IMR-90 (cell line): Measurements from ENCODE around the gene WRAP73. TPM values are rescaled to one million over a fixed set of nuclear protein-coding genes. Genes with fewer than 3 reads are reported as not detected.

Experiments
- ATAC-seq: fragments of 200-7000 bp; cut with Tn5 transposase; 2 replicates; pipeline ENCODE4 v1.9.1; 2020; ENCODE audit warnings: low read depth, mild to moderate bottlenecking, moderate library complexity
- BruUV-seq: library from RNA; stranded (reverse); fragments of 400-500 nt; replicated peaks from 2 replicates; lab custom pipeline; 2021; lab: Mats Ljungman, UMichigan
- CTCF ChIA-PET: fragments of 300-600 bp; formaldehyde crosslinking; extraction: SDS; loops from one replicate; lab custom pipeline; 2021; ENCODE audit warnings: antibody characterized with exemption; lab: Yijun Ruan, JAX
- POLR2A ChIA-PET: fragments of 300-600 bp; sonication (Branson Sonifier 250); formaldehyde crosslinking; loops from one replicate; lab custom pipeline; 2022; ENCODE audit warnings: antibody characterized with exemption; ENCODE audit not compliant: unreplicated experiment; lab: Charles Lee
- DNase-seq: peaks from one replicate; pipeline ENCODE4 v3.0.0; 2013
- H2AFZ ChIP-seq: replicated peaks from 2 replicates; pipeline ENCODE3; 2013; ENCODE audit warnings: low read length, mild to moderate bottlenecking; ENCODE audit not compliant: poor library complexity
- H2AK5ac ChIP-seq: 2 replicates; pipeline ENCODE4 v1.6.1; 2013; ENCODE audit warnings: low read depth, low read length, inconsistent platforms
- H2AK9ac ChIP-seq: replicated peaks from 2 replicates; pipeline ENCODE3; 2013; ENCODE audit warnings: mild to moderate bottlenecking, low read depth, low read length, moderate library complexity; ENCODE audit not compliant: poor library complexity
- H2BK120ac ChIP-seq: 2 replicates; pipeline ENCODE4 v1.6.1; 2013; ENCODE audit warnings: low read depth, low read length, inconsistent platforms
- H2BK15ac ChIP-seq: 3 replicates; pipeline ENCODE4 v1.6.1; 2013; ENCODE audit warnings: low read depth, low read length, inconsistent platforms
- H2BK20ac ChIP-seq: 2 replicates; pipeline ENCODE4 v1.6.1; 2013; ENCODE audit warnings: low read depth, mild to moderate bottlenecking, inconsistent platforms, low read length, moderate library complexity
- H2BK5ac ChIP-seq: 2 replicates; pipeline ENCODE4 v1.6.1; 2013; ENCODE audit warnings: mild to moderate bottlenecking, low read depth, low read length, inconsistent platforms; ENCODE audit not compliant: poor library complexity, severe bottlenecking
- H3K14ac ChIP-seq: replicated peaks from 2 replicates; pipeline ENCODE4 v1.6.1; 2013; ENCODE audit warnings: low read depth, low read length, inconsistent platforms
- H3K18ac ChIP-seq: 2 replicates; pipeline ENCODE4 v1.6.1; 2013; ENCODE audit warnings: low read depth, low read length, control low read depth
- H3K23ac ChIP-seq: 2 replicates; pipeline ENCODE4 v1.6.1; 2013; ENCODE audit warnings: low read depth, low read length, inconsistent platforms
- H3K27ac ChIP-seq: 2 replicates; pipeline ENCODE4 v1.5.1; 2013; ENCODE audit warnings: mild to moderate bottlenecking, control low read depth, low read length; ENCODE audit not compliant: insufficient read depth
- H3K27me3 ChIP-seq: 2 replicates; pipeline ENCODE4 v1.6.1; 2013; ENCODE audit warnings: low read length; ENCODE audit not compliant: control insufficient read depth, insufficient read depth
- H3K36me3 ChIP-seq: 2 replicates; pipeline ENCODE4 v1.6.1; 2013; ENCODE audit warnings: low read length, mixed read lengths; ENCODE audit not compliant: control insufficient read depth, insufficient read depth
- H3K4ac ChIP-seq: 2 replicates; pipeline ENCODE4 v1.6.1; 2013; ENCODE audit warnings: low read depth, low read length, inconsistent platforms
- H3K4me1 ChIP-seq: 2 replicates; pipeline ENCODE4 v1.6.1; 2013; ENCODE audit warnings: low read length, mixed read lengths; ENCODE audit not compliant: control insufficient read depth, insufficient read depth
- H3K4me2 ChIP-seq: 2 replicates; pipeline ENCODE4 v1.6.1; 2013; ENCODE audit warnings: low read depth, mild to moderate bottlenecking, control low read depth, low read length, moderate library complexity
- H3K4me3 ChIP-seq: 2 replicates; pipeline ENCODE4 v1.5.1; 2013; ENCODE audit warnings: low read depth, mild to moderate bottlenecking, control low read depth, low read length, moderate library complexity; ENCODE audit not compliant: insufficient read depth
- H3K56ac ChIP-seq: 2 replicates; pipeline ENCODE4 v1.6.1; 2013; ENCODE audit warnings: low read length, inconsistent platforms; ENCODE audit not compliant: insufficient read depth; ENCODE audit errors: extremely low read depth
- H3K79me1 ChIP-seq, 2 experiments: 2 replicates each; pipeline ENCODE4 v1.6.1; 2013; ENCODE audit warnings: low read length in 2 of 2, inconsistent platforms in 1 of 2, low read depth in 1 of 2
- H3K9ac ChIP-seq: 2 replicates; pipeline ENCODE4 v1.6.1; 2013; ENCODE audit warnings: low read depth, low read length, control low read depth
- H3K9me1 ChIP-seq: 2 replicates; pipeline ENCODE4 v1.6.1; 2013; ENCODE audit warnings: low read length, inconsistent platforms; ENCODE audit not compliant: insufficient read depth
- H3K9me3 ChIP-seq: 2 replicates; pipeline ENCODE4 v1.6.1; 2013; ENCODE audit warnings: low read length; ENCODE audit not compliant: control insufficient read depth, insufficient read depth
- H4K20me1 ChIP-seq: 2 replicates; pipeline ENCODE4 v1.6.1; 2013; ENCODE audit warnings: low read length, inconsistent platforms; ENCODE audit not compliant: insufficient read depth
- H4K5ac ChIP-seq: 2 replicates; pipeline ENCODE4 v1.6.1; 2013; ENCODE audit warnings: mild to moderate bottlenecking, low read depth, low read length, control low read depth
- H4K8ac ChIP-seq, 2 experiments: 2 replicates each; pipeline ENCODE4 v1.6.1; 2013; ENCODE audit warnings: low read depth in 2 of 2, low read length in 2 of 2, control low read depth in 1 of 2, inconsistent platforms in 1 of 2
- H4K91ac ChIP-seq: 2 replicates; pipeline ENCODE4 v1.6.1; 2013; ENCODE audit warnings: low read depth, low read length, inconsistent platforms; ENCODE audit not compliant: insufficient read depth
- BHLHE40 ChIP-seq: fragments of 150-350 bp; IDR thresholded peaks from 2 replicates; pipeline ENCODE4 v1.6.1; 2016; ENCODE audit warnings: mild to moderate bottlenecking, low read depth, low read length
- CHD1 ChIP-seq: IDR thresholded peaks from 2 replicates; pipeline ENCODE4 v1.6.1; 2012; ENCODE audit warnings: low read depth, low read length, improper control_type of control experiment
- CTCF ChIP-seq: conservative IDR thresholded peaks from 2 replicates; pipeline ENCODE4 v1.5.1; 2012; ENCODE audit warnings: mild to moderate bottlenecking, low read depth, low read length, improper control_type of control experiment
- ELK1 ChIP-seq: fragments of 150-350 bp; IDR thresholded peaks from 2 replicates; pipeline ENCODE4 v1.6.1; 2016; ENCODE audit warnings: low read depth, mild to moderate bottlenecking, low read length, moderate library complexity, borderline replicate concordance
- FOS ChIP-seq: fragments of 150-350 bp; IDR thresholded peaks from 2 replicates; pipeline ENCODE4 v1.6.1; 2016; ENCODE audit warnings: low read depth, low read length
- MAFK ChIP-seq: IDR thresholded peaks from 2 replicates; pipeline ENCODE4 v1.6.1; 2012; ENCODE audit warnings: low read depth, low read length, improper control_type of control experiment
- MAZ ChIP-seq: IDR thresholded peaks from 2 replicates; pipeline ENCODE4 v1.6.1; 2012; ENCODE audit warnings: low read depth, mild to moderate bottlenecking, low read length, improper control_type of control experiment, moderate library complexity, borderline replicate concordance
- MXI1 ChIP-seq: IDR thresholded peaks from 2 replicates; pipeline ENCODE4 v1.6.1; 2012; ENCODE audit warnings: low read depth, mild to moderate bottlenecking, low read length, moderate library complexity, borderline replicate concordance
- NFE2L2 ChIP-seq: fragments of 150-350 bp; IDR thresholded peaks from 2 replicates; pipeline ENCODE4 v1.6.1; 2016; ENCODE audit warnings: low read depth, mild to moderate bottlenecking, low read length
- POLR2A ChIP-seq: IDR thresholded peaks from 2 replicates; pipeline ENCODE4 v1.6.1; 2012; ENCODE audit warnings: mild to moderate bottlenecking, low read depth, low read length
- RAD21 ChIP-seq: IDR thresholded peaks from 2 replicates; pipeline ENCODE4 v1.6.1; 2012; ENCODE audit warnings: low read length, improper control_type of control experiment
- RCOR1 ChIP-seq: IDR thresholded peaks from 2 replicates; pipeline ENCODE4 v1.6.1; 2012; ENCODE audit warnings: mild to moderate bottlenecking, low read length, improper control_type of control experiment; ENCODE audit not compliant: insufficient replicate concordance
- RFX5 ChIP-seq: IDR thresholded peaks from 2 replicates; pipeline ENCODE4 v1.8.0; 2012; ENCODE audit warnings: low read depth, mild to moderate bottlenecking, low read length, moderate library complexity
- SMC3 ChIP-seq: fragments of 150-350 bp; IDR thresholded peaks from 2 replicates; pipeline ENCODE4 v1.6.1; 2016; ENCODE audit warnings: low read depth, mild to moderate bottlenecking, antibody characterized with exemption, low read length, moderate library complexity
- USF2 ChIP-seq: fragments of 150-350 bp; IDR thresholded peaks from 2 replicates; pipeline ENCODE4 v1.6.1; 2017; ENCODE audit warnings: mild to moderate bottlenecking, antibody characterized with exemption, low read length, low read depth
- WGBS, 2 experiments: methylation state at CpG; one replicate each; pipeline versions ENCODE4 v1.1.5 to v1.1.7; 2013; ENCODE audit warnings: missing lambda C conversion rate in 2 of 2; ENCODE audit not compliant: insufficient read length in 1 of 2; ENCODE audit errors: extremely low coverage in 2 of 2; 5-methylcytosine and 5-hydroxymethylcytosine counted together
- dilution Hi-C: fragments of 300-500 bp; cut with HindIII; formaldehyde crosslinking; loops from one replicate; pipeline ENCODE4 v1.14.3; 2018; ENCODE audit warnings: low sequenced_read_pairs; ENCODE audit not compliant: unreplicated experiment
- in situ Hi-C: fragments of 300-500 bp; cut with MboI; formaldehyde crosslinking; loops from 3 replicates; pipeline ENCODE4 v1.14.3; 2019; ENCODE audit warnings: low sequenced_read_pairs, inconsistent platforms, mixed read lengths
- intact Hi-C: fragments of 100-400 bp; cut with micrococcal nuclease; formaldehyde crosslinking; loops from 2 replicates; pipeline ENCODE4 v1.10.0; 2022
- polyA plus RNA-seq, 3 experiments: library from polyadenylated mRNA; depleted of rRNA; stranded (reverse); fragments of >200 nt; gene quantifications; 2 replicates each; pipeline ENCODE4 v1.2.3, GENCODE V29; 2012; ENCODE audit warnings: low replicate concordance in 1 of 3
- total RNA-seq: library from RNA; depleted of rRNA; stranded (reverse); fragments of >200 nt; gene quantifications from 2 replicates; pipeline ENCODE4 v1.2.3, GENCODE V29; 2012

WRAP73 gene
- total and polyA plus RNA-seq, 2 of the 4 experiments (the other 2 are of a cell fraction) = 10.8 to 23.6 TPM

- Histone ChIP-seq H2BK20ac (no peak overlapping the region), H3K27me3 (no peaks in the 10 kb centered on the region), H3K23ac (no peak overlapping the region), H3K18ac (no peak overlapping the region), H3K4me2 (no peak overlapping the region), H2BK5ac (no peak overlapping the region), H2BK120ac (no peak overlapping the region), H3K4me3 (no peak overlapping the region), H3K9me3 (no peaks in the 10 kb centered on the region), H3K14ac (no peak overlapping the region), H4K8ac (no peak overlapping the region), H3K79me1 (peaks cover 5 to 7% of the 10 kb centered on the region in 2 experiments; a peak in 1 of 4 replicates), H3K36me3 (peaks cover 58% of the 10 kb centered on the region), H3K4me1 (peaks cover 2% of the 10 kb centered on the region; the same call in 1 of the 2 replicates), H2AFZ (no peak overlapping the region), H3K9ac (no peak overlapping the region), H4K20me1 (no peaks in the 10 kb centered on the region; the same call in 1 of the 2 replicates), H3K56ac (no peak overlapping the region), H4K5ac (no peak overlapping the region), H2AK5ac (no peak overlapping the region), H3K27ac (no peak overlapping the region), H3K9me1 (no peaks in the 10 kb centered on the region), H3K4ac (no peak overlapping the region), H2BK15ac (no peak overlapping the region), H4K91ac (no peak overlapping the region), H2AK9ac (no peak overlapping the region)
- CTCF ChIA-PET = interaction anchor here (1.2 to 1.8 kb wide), 2 partner anchors 8 to 177 kb away, joined by 4 to 5 read pairs; no protein-coding TSS in a partner anchor
- ATAC-seq (no peak), DNase-seq (no peak)
- TSS peak; percentile 94 for BruUV-seq
- WGBS, 2 experiments = 80% methylated on average over 7 of the region's 16 CpGs; no CpG with 5 or more reads in 1 of the 2 experiments
- POLR2A ChIA-PET = no interaction called here
- dilution Hi-C loops = no loop called here
- in situ Hi-C loops = no loop called here
- intact Hi-C loops = no loop called here
- TF ChIP-seq RAD21 (no peak), MXI1 (no peak), POLR2A (no peak), SMC3 (no peak), USF2 (no peak), BHLHE40 (no peak), CHD1 (no peak), RFX5 (no peak), CTCF (no peak), MAZ (no peak), ELK1 (no peak), FOS (no peak), MAFK (no peak), NFE2L2 (no peak), RCOR1 (no peak)
These were observed 20.2 kb downstream of the WRAP73 start for GRCh38 chr1:3629561-3630160.
